ENCODE measurements around the gene NFYA. TPM values are rescaled to one million over a fixed set of nuclear protein-coding genes. Genes with fewer than 3 reads are reported as not detected.

Gene NFYA
- total RNA-seq, 1 donor from 2014 or later: 27.8 TPM

DNA sequence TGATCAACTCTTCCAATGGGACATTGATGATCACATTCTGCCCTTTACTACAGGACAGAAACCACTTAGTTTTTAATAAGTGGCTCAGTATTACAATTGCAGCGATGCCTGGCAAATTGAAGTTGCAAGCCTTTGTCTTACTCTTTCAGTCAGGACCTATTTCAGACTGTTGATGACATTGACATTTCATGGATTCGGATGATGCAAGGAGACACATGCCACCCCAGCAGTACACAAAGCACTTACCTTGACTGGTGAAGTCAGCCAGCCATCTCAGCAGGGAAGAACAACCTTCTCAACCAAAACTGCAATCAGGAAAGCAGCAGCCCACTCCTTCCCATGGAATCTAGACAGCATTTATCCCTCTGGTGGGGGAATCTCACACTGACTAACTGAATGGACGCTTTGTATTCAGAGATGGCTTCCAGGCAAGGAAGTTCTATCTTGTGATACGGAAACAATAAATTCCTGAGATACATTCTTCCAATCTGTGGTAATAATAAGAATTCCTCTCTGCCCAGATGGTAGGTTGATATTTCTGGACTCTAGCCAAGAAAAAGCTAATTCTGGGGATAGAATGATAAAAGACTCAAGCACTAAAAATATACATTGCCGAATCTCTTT, 24.8 kb downstream of the NFYA start:
- Mint-ChIP-seq H3K36me3 (ENCODE audit: low read depth, unreplicated experiment) (peaks cover 29% of the 10 kb centered on the region), H3K9me3 (ENCODE audit: unreplicated experiment) (no peaks in the 10 kb centered on the region), H3K27me3 (ENCODE audit: low read depth, unreplicated experiment) (no peaks in the 10 kb centered on the region), H3K4me3 (ENCODE audit: unreplicated experiment) (no peak overlapping the region), H3K27ac (ENCODE audit: unreplicated experiment) (peak overlapping the region; percentile 30), H3K4me1 (ENCODE audit: low read depth, unreplicated experiment) (peaks cover 15% of the 10 kb centered on the region)
- TF ChIP-seq EZH2 (IDR thresholded peaks at IDR 0.05; ENCODE audit: insufficient read depth, low read length): no peak
- peak; percentile 7 for TF ChIP-seq CTCF (IDR thresholded peaks at IDR 0.05; ENCODE audit: insufficient read depth, low read depth, low read length)
- no peak overlapping the region for H2AFZ ChIP-seq (ENCODE audit: low read depth, low read length)
- peak overlapping the region; percentile 26 for H3K9ac ChIP-seq (ENCODE audit: low read length)
- no peaks in the 10 kb centered on the region for H3K9me3 ChIP-seq (ENCODE audit: insufficient read depth, low read depth, low read length)
- H3K27ac ChIP-seq (ENCODE audit: low read depth, low read length): peak overlapping the region; percentile 62
- no peak overlapping the region for H3K4me3 ChIP-seq (ENCODE audit: insufficient read depth, low read depth, low read length)
- H3K4me1 ChIP-seq (ENCODE audit: insufficient read depth, low read length): peaks cover 23% of the 10 kb centered on the region
- H3K36me3 ChIP-seq (ENCODE audit: insufficient read depth, low read length): peaks cover 51% of the 10 kb centered on the region
- DNase-seq (ENCODE audit: low read depth) (peak; percentile 84), FAIRE-seq (peak; percentile 41)
- peaks cover 27% of the 10 kb centered on the region for H4K20me1 ChIP-seq (ENCODE audit: insufficient read depth, low read length)
- H3K4me2 ChIP-seq (ENCODE audit: low read length): peak overlapping the region; percentile 55
- no peaks in the 10 kb centered on the region for H3K27me3 ChIP-seq (ENCODE audit: insufficient read depth, low read length)
- peaks cover 2% of the 10 kb centered on the region for H3K79me2 ChIP-seq (ENCODE audit: insufficient read depth, low read length)

DNA sequence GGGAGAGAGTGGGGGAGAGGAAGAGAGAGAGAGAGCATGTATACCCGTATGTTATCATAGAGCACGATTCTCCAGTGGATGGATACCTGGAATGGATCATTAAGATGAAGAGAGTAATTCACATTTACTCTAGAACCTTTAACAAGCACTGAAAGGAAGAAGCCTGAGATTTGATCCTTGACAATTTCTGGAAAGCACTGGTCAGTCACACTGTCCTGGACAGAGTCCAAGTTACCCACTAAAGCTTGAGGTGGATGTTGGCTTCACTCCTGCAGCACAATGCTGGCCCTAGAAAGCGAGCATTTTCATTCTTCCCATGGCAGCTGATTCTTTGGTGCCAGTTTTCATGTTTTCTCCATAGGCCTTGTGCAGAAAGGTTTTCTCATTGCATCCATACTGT, 25.6 kb downstream of the NFYA start:
- Histone ChIP-seq H3K9ac (ENCODE audit: low read length) (no peak overlapping the region), H3K4me2 (ENCODE audit: low read length) (peak overlapping the region; percentile 55), H3K27ac (ENCODE audit: low read depth, low read length) (peak overlapping the region; percentile 50), H3K4me3 (ENCODE audit: insufficient read depth, low read depth, low read length) (no peak overlapping the region), H3K36me3 (ENCODE audit: insufficient read depth, low read length) (peaks cover 45% of the 10 kb centered on the region), H3K4me1 (ENCODE audit: insufficient read depth, low read length) (peaks cover 23% of the 10 kb centered on the region), H3K79me2 (ENCODE audit: insufficient read depth, low read length) (peaks cover 2% of the 10 kb centered on the region), H3K27me3 (ENCODE audit: insufficient read depth, low read length) (no peaks in the 10 kb centered on the region), H3K9me3 (ENCODE audit: insufficient read depth, low read depth, low read length) (no peaks in the 10 kb centered on the region), H4K20me1 (ENCODE audit: insufficient read depth, low read length) (peaks cover 27% of the 10 kb centered on the region), H2AFZ (ENCODE audit: low read depth, low read length) (no peak overlapping the region)
- no peaks in the 10 kb centered on the region for H3K27me3 Mint-ChIP-seq (ENCODE audit: low read depth, unreplicated experiment)
- FAIRE-seq: no peak
- H3K4me3 Mint-ChIP-seq (ENCODE audit: unreplicated experiment): no peak overlapping the region
- peaks cover 27% of the 10 kb centered on the region for H3K36me3 Mint-ChIP-seq (ENCODE audit: low read depth, unreplicated experiment)
- peak overlapping the region; percentile 1 for H3K27ac Mint-ChIP-seq (ENCODE audit: unreplicated experiment)
- peaks cover 15% of the 10 kb centered on the region for H3K4me1 Mint-ChIP-seq (ENCODE audit: low read depth, unreplicated experiment)
- DNase-seq (ENCODE audit: low read depth): peak; percentile 17
- no peaks in the 10 kb centered on the region for H3K9me3 Mint-ChIP-seq (ENCODE audit: unreplicated experiment)
- TF ChIP-seq EZH2 (IDR thresholded peaks at IDR 0.05; ENCODE audit: insufficient read depth, low read length) (no peak), CTCF (IDR thresholded peaks at IDR 0.05; ENCODE audit: insufficient read depth, low read depth, low read length) (no peak)

DNA sequence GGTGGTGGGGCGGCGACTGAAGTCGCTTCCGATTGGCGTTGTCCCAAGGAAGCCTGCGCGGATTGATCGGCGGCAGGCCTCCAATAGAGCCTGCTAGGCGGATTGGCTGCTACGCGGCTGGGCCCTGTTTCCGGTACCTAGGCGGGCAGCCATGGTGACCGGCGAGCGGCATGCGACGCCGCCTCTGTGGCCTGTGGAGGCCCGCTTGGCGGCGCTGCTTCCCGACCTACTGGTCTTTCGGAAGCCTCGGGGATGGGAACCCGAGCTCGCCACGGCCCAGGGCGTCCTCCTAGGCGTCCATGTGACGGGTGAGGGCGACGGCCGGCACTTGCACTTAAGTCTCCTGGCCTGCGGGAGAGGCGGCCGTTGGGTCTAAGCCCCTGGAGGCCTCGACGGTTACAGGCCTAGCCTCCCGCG, 28.1 kb downstream of the NFYA start:
- H3K36me3 ChIP-seq (ENCODE audit: insufficient read depth, low read length): peaks cover 22% of the 10 kb centered on the region
- Mint-ChIP-seq H3K27ac (ENCODE audit: unreplicated experiment) (no peak overlapping the region), H3K27me3 (ENCODE audit: low read depth, unreplicated experiment) (no peaks in the 10 kb centered on the region), H3K9me3 (ENCODE audit: unreplicated experiment) (no peaks in the 10 kb centered on the region), H3K4me1 (ENCODE audit: low read depth, unreplicated experiment) (peaks cover 12% of the 10 kb centered on the region), H3K36me3 (ENCODE audit: low read depth, unreplicated experiment) (peaks cover 19% of the 10 kb centered on the region), H3K4me3 (ENCODE audit: unreplicated experiment) (no peak overlapping the region)
- H3K27ac ChIP-seq (ENCODE audit: low read depth, low read length): no peak overlapping the region
- H4K20me1 ChIP-seq (ENCODE audit: insufficient read depth, low read length): peaks cover 23% of the 10 kb centered on the region
- no peak overlapping the region for H3K4me2 ChIP-seq (ENCODE audit: low read length)
- FAIRE-seq (no peak), DNase-seq (ENCODE audit: low read depth) (no peak)
- peaks cover 2% of the 10 kb centered on the region for H3K79me2 ChIP-seq (ENCODE audit: insufficient read depth, low read length)
- H3K9me3 ChIP-seq (ENCODE audit: insufficient read depth, low read depth, low read length): no peaks in the 10 kb centered on the region
- H2AFZ ChIP-seq (ENCODE audit: low read depth, low read length): no peak overlapping the region
- H3K4me1 ChIP-seq (ENCODE audit: insufficient read depth, low read length): peaks cover 23% of the 10 kb centered on the region
- no peak for TF ChIP-seq EZH2 (IDR thresholded peaks at IDR 0.05; ENCODE audit: insufficient read depth, low read length)
- TF ChIP-seq CTCF (IDR thresholded peaks at IDR 0.05; ENCODE audit: insufficient read depth, low read depth, low read length): no peak
- no peak overlapping the region for H3K9ac ChIP-seq (ENCODE audit: low read length)
- H3K27me3 ChIP-seq (ENCODE audit: insufficient read depth, low read length): no peaks in the 10 kb centered on the region
- H3K4me3 ChIP-seq (ENCODE audit: insufficient read depth, low read depth, low read length): no peak overlapping the region

Data from astrocyte (in vitro differentiated cells and primary cell).